ENCODE measurements around the gene ATF6. TPM values are rescaled to one million over a fixed set of nuclear protein-coding genes. Genes with fewer than 3 reads are reported as not detected.

Gene ATF6
- total and polyA plus RNA-seq, 9 of the 15 experiments (the other 6 are each of a cell fraction or from before 2014, with no cell fraction given): 11.7 to 32.4 (median 20.4) TPM

GRCh38 chr1:161953256-161953920, 187.3 kb downstream of the ATF6 start (continued):
- TF ChIP-seq RAD21 (CRISPR knock-in tag; conservative IDR thresholded peaks at IDR 0.05 in 1 of 2, IDR thresholded peaks at IDR 0.05 in 1 of 2): no peak
- no peak for TF ChIP-seq CXXC5 (CRISPR knock-in tag; IDR thresholded peaks at IDR 0.05)
- no peak for TF ChIP-seq BRCA1 (IDR thresholded peaks at IDR 0.05)
- no peak for TF ChIP-seq BRCA1 (CRISPR knock-in tag; IDR thresholded peaks at IDR 0.05)
- no peak for TF ChIP-seq CAMTA2 (CRISPR knock-in tag; conservative IDR thresholded peaks at IDR 0.05)
- TF ChIP-seq ZNF561 (CRISPR knock-in tag; conservative IDR thresholded peaks at IDR 0.05): no peak
- peak; percentile 59 for TF ChIP-seq TCF3 (CRISPR knock-in tag; IDR thresholded peaks at IDR 0.05)
- no peak for TF ChIP-seq NR2C2 (CRISPR knock-in tag; IDR thresholded peaks at IDR 0.05)
- TF ChIP-seq NR2C2 (tag; IDR thresholded peaks at IDR 0.05): no peak
- TF ChIP-seq JUND (IDR thresholded peaks at IDR 0.05; ENCODE audit: borderline replicate concordance, low read depth, low read length): peak; percentile 70; the same call in 1 of the 2 replicates
- TF ChIP-seq JUND (tag; IDR thresholded peaks at IDR 0.05; ENCODE audit: borderline replicate concordance, low read depth, low read length): peak; percentile 62; the same call in 2 of the 3 replicates
- TF ChIP-seq DNMT1 (IDR thresholded peaks at IDR 0.05): no peak
- TF ChIP-seq RCOR1 (IDR thresholded peaks at IDR 0.05; ENCODE audit: borderline replicate concordance in 1 of 2, low read depth in 2 of 2, low read length in 2 of 2): peak in 1 of 2 experiments; percentile 58; a peak in 1 of 4 replicates
- TF ChIP-seq KHSRP (IDR thresholded peaks at IDR 0.05): no peak
- TF ChIP-seq ARHGAP35 (IDR thresholded peaks at IDR 0.05; ENCODE audit: partially characterized antibody): no peak
- TF ChIP-seq ZNF766 (CRISPR knock-in tag; conservative IDR thresholded peaks at IDR 0.05): no peak
- no peak for TF ChIP-seq GABPA (tag; conservative IDR thresholded peaks at IDR 0.05; ENCODE audit: low read depth)
- no peak for TF ChIP-seq GABPB2 (CRISPR knock-in tag; conservative IDR thresholded peaks at IDR 0.05)
- no peak for TF ChIP-seq GTF2A2 (tag; IDR thresholded peaks at IDR 0.05)
- TF ChIP-seq ZNF316 (IDR thresholded peaks at IDR 0.05): peak; percentile 84
- peak; percentile 58 for TF ChIP-seq SMARCB1 (IDR thresholded peaks at IDR 0.05; ENCODE audit: insufficient read length, low read depth)
- peak; percentile 85 for TF ChIP-seq MAFG (tag; conservative IDR thresholded peaks at IDR 0.05)
- no peak for TF ChIP-seq ETV6 (IDR thresholded peaks at IDR 0.05; ENCODE audit: borderline replicate concordance in 1 of 2, low read depth in 2 of 2, low read length in 1 of 2)
- no peak for TF ChIP-seq ETV6 (CRISPR knock-in tag; IDR thresholded peaks at IDR 0.05; ENCODE audit: borderline replicate concordance)
- no peak for TF ChIP-seq PHB2 (IDR thresholded peaks at IDR 0.05; ENCODE audit: low read depth)
- TF ChIP-seq PHF21A (IDR thresholded peaks at IDR 0.05; ENCODE audit: borderline replicate concordance, low read depth): no peak
- TF ChIP-seq ZNF609 (CRISPR knock-in tag; IDR thresholded peaks at IDR 0.05; ENCODE audit: borderline replicate concordance): no peak
